ENCODE data around the gene FGFR2. TPM values are rescaled to one million over a fixed set of nuclear protein-coding genes. Genes with fewer than 3 reads are reported as not detected.

The FGFR2 gene
- total and polyA plus RNA-seq, 2 of the 4 experiments (the other 2 are of a cell fraction) = not detected

GRCh38 chr10:121594076-121594475, 4.2 kb downstream of the FGFR2 start:
- no TSS peak for BruUV-seq (replicated peaks)
- WGBS, 2 experiments (ENCODE audit: extremely low coverage in 2 of 2, insufficient read length in 1 of 2) = 100% methylated on average over 1 of the region's 8 CpGs; no CpG with 5 or more reads in 1 of the 2 experiments

More at GRCh38 chr10:121594076-121594475, 4.2 kb downstream of the FGFR2 start:
- no peak overlapping the region for H4K91ac ChIP-seq (ENCODE audit: insufficient read depth, low read depth, low read length)
- H3K27me3 ChIP-seq (ENCODE audit: control insufficient read depth, insufficient read depth, low read length) = peaks cover 18% of the 10 kb centered on the region
- POLR2A ChIA-PET (ENCODE audit: unreplicated experiment) = no interaction called here
- no peaks in the 10 kb centered on the region for H3K9me1 ChIP-seq (ENCODE audit: insufficient read depth, low read length)
- H3K9ac ChIP-seq (ENCODE audit: low read depth, low read length) = no peak overlapping the region
- TF ChIP-seq USF2 (IDR thresholded peaks at IDR 0.05; ENCODE audit: low read depth, low read length) = no peak
- no peak for TF ChIP-seq CHD1 (IDR thresholded peaks at IDR 0.05; ENCODE audit: low read depth, low read length)
- TF ChIP-seq SMC3 (IDR thresholded peaks at IDR 0.05; ENCODE audit: low read depth, low read length) = no peak
- TF ChIP-seq MXI1 (IDR thresholded peaks at IDR 0.05; ENCODE audit: borderline replicate concordance, low read depth, low read length) = no peak
- no peak for TF ChIP-seq FOS (IDR thresholded peaks at IDR 0.05; ENCODE audit: low read depth, low read length)
- H3K14ac ChIP-seq (replicated peaks; ENCODE audit: low read depth, low read length) = no peak overlapping the region
- no peaks in the 10 kb centered on the region for H3K4me1 ChIP-seq (ENCODE audit: control insufficient read depth, insufficient read depth, low read length)
- H4K20me1 ChIP-seq (ENCODE audit: insufficient read depth, low read length) = no peaks in the 10 kb centered on the region
- no peak overlapping the region for H3K4ac ChIP-seq (ENCODE audit: low read depth, low read length)
- no peak overlapping the region for H3K4me2 ChIP-seq (ENCODE audit: low read depth, low read length)
- dilution Hi-C loops (cut with HindIII; ENCODE audit: low sequenced_read_pairs, unreplicated experiment) = no loop called here
- in situ Hi-C loops (cut with MboI; ENCODE audit: low sequenced_read_pairs) = no loop called here
- no peak overlapping the region for H2BK5ac ChIP-seq (ENCODE audit: low read depth, low read length, poor library complexity, severe bottlenecking)
- no peak overlapping the region for H3K23ac ChIP-seq (ENCODE audit: low read depth, low read length)
- H3K56ac ChIP-seq (ENCODE audit: extremely low read depth, insufficient read depth, low read length) = no peak overlapping the region
- no peak overlapping the region for H4K8ac ChIP-seq (ENCODE audit: low read depth in 2 of 2, low read length in 2 of 2)
- no peak overlapping the region for H2AK9ac ChIP-seq (replicated peaks; ENCODE audit: low read depth, low read length, poor library complexity)
- DNase-seq (no peak), ATAC-seq (ENCODE audit: low read depth) (no peak)
- H3K36me3 ChIP-seq (ENCODE audit: control insufficient read depth, insufficient read depth, low read length) = no peaks in the 10 kb centered on the region
- CTCF ChIA-PET = no interaction called here
- no peak overlapping the region for H3K18ac ChIP-seq (ENCODE audit: low read depth, low read length)
- 0 out of 2 replicates have a peak, but pooled peaks cover 3% of the 10 kb centered on the region for H3K9me3 ChIP-seq (ENCODE audit: control insufficient read depth, insufficient read depth, low read length)
- H2AK5ac ChIP-seq (ENCODE audit: low read depth, low read length) = no peak overlapping the region
- no peaks in the 10 kb centered on the region for H3K79me1 ChIP-seq (ENCODE audit: low read depth in 1 of 2, low read length in 2 of 2)
- no peak overlapping the region for H3K4me3 ChIP-seq (ENCODE audit: insufficient read depth, low read depth, low read length)
- H2BK20ac ChIP-seq (ENCODE audit: low read depth, low read length) = no peak overlapping the region
- no peak overlapping the region for H2BK120ac ChIP-seq (ENCODE audit: low read depth, low read length)
- no peak overlapping the region for H3K27ac ChIP-seq (ENCODE audit: insufficient read depth, low read length)
- intact Hi-C loops (cut with micrococcal nuclease) = no loop called here
- no peak overlapping the region for H2AFZ ChIP-seq (replicated peaks; ENCODE audit: low read length, poor library complexity)
- H2BK15ac ChIP-seq (ENCODE audit: low read depth, low read length) = no peak overlapping the region
- no peak overlapping the region for H4K5ac ChIP-seq (ENCODE audit: low read depth, low read length)

All from IMR-90 (cell line).